Hepatocyte (in vitro differentiated cells): ENCODE measurements around the gene C11orf91. TPM values are rescaled to one million over a fixed set of nuclear protein-coding genes. Genes with fewer than 3 reads are reported as not detected.

Experiments used
- DNase-seq: peaks from one replicate; pipeline ENCODE4 v3.0.0-alpha.2; 2016; ENCODE audit warnings: low spot score
- H2AFZ ChIP-seq: fragments of 200-600 bp; sonication (generic); 2 replicates; pipeline ENCODE4 v1.6.0; 2016; ENCODE audit warnings: antibody characterized with exemption, mild to moderate bottlenecking
- H3K27ac ChIP-seq: fragments of 200-600 bp; sonication (generic); 2 replicates; pipeline ENCODE4 v1.5.1; 2016; ENCODE audit warnings: mild to moderate bottlenecking
- H3K27me3 ChIP-seq: fragments of 200-600 bp; sonication (generic); 2 replicates; pipeline ENCODE4 v1.6.1; 2016
- H3K36me3 ChIP-seq: fragments of 200-600 bp; sonication (generic); replicated peaks from 2 replicates; pipeline ENCODE4 v1.5.1; 2016; ENCODE audit warnings: low read depth; ENCODE audit not compliant: insufficient read depth
- H3K4me1 ChIP-seq: fragments of 200-600 bp; sonication (generic); 2 replicates; pipeline ENCODE4 v1.5.1; 2016; ENCODE audit warnings: mild to moderate bottlenecking, moderate library complexity; ENCODE audit not compliant: insufficient read depth
- H3K4me2 ChIP-seq: fragments of 200-600 bp; sonication (generic); 2 replicates; pipeline ENCODE4 v1.6.0; 2016
- H3K4me3 ChIP-seq: fragments of 200-600 bp; sonication (generic); 2 replicates; pipeline ENCODE4 v1.5.1; 2016; ENCODE audit warnings: mild to moderate bottlenecking
- H3K79me2 ChIP-seq: fragments of 200-600 bp; sonication (generic); 2 replicates; pipeline ENCODE4 v1.6.0; 2017; ENCODE audit warnings: mild to moderate bottlenecking
- H3K9me2 ChIP-seq: fragments of 200-600 bp; sonication (generic); replicated peaks from 2 replicates; pipeline ENCODE4 v1.6.0; 2017; ENCODE audit warnings: mild to moderate bottlenecking; ENCODE audit not compliant: insufficient read depth
- H3K9me3 ChIP-seq: fragments of 200-600 bp; sonication (generic); 2 replicates; pipeline ENCODE4 v1.5.1; 2016; ENCODE audit warnings: low read depth, mild to moderate bottlenecking
- H4K20me1 ChIP-seq: fragments of 200-600 bp; sonication (generic); 2 replicates; pipeline ENCODE4 v1.6.0; 2016; ENCODE audit warnings: mild to moderate bottlenecking; ENCODE audit not compliant: insufficient read depth, poor library complexity, severe bottlenecking
- EZH2 ChIP-seq: fragments of 200-600 bp; sonication (generic); IDR thresholded peaks from 2 replicates; pipeline ENCODE4 v1.6.1; 2016; ENCODE audit warnings: antibody characterized with exemption, mild to moderate bottlenecking, borderline replicate concordance
- EZH2phosphoT487 ChIP-seq: fragments of 200-600 bp; sonication (generic); IDR thresholded peaks from one replicate; pipeline ENCODE4 v1.6.1; 2018; ENCODE audit warnings: antibody characterized with exemption, mild to moderate bottlenecking, low read depth, moderate library complexity; ENCODE audit not compliant: unreplicated experiment, severe bottlenecking
- WGBS: methylation state at CpG from one replicate; pipeline ENCODE4 v1.1.6; 2016; ENCODE audit warnings: low lambda C conversion rate; ENCODE audit errors: missing lambda C conversion rate; 5-methylcytosine and 5-hydroxymethylcytosine counted together
- polyA plus RNA-seq: library from polyadenylated mRNA; unstranded; fragments of >200 nt; fragmentation: Nextera tagmentation; extraction: Ambion mirVana; gene quantifications from 2 replicates; pipeline ENCODE4 v1.2.1, GENCODE V29; 2016
- total RNA-seq: library from RNA; depleted of rRNA; stranded (reverse); fragments of >200 nt; gene quantifications from 2 replicates; pipeline ENCODE4 v1.2.3, GENCODE V29; 2014
- TF ChIP-seq, protein P1 (sequence below): fragments of 200-600 bp; sonication (generic); IDR thresholded peaks from 2 replicates; pipeline ENCODE4 v1.5.1; 2016; ENCODE audit warnings: antibody characterized with exemption, mild to moderate bottlenecking; ENCODE audit not compliant: poor library complexity

The C11orf91 gene
- total and polyA plus RNA-seq, 2 experiments from 2014 or later, result not detected

DNA sequence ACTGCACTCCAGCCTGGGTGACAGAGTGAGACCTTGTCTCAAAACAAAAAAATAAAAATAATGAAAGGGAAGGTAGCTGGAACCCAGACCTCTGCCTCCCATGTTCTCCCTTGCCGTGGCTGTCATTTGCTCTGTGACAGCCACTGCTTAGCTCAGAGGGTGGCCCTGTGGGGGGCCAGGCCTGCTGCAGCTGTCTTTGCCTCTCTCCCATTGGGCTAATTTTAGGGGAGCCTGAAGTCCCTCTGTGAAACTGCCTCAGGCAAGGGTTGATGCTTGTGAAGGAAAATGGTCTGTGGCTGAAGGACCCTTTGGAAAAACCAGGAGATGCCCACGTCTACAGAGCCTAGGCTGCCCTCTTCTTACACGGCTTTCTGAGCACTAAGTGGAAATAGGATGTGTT lies 42.9 kb downstream of the C11orf91 start:
- Histone ChIP-seq H2AFZ (no peak overlapping the region), H3K79me2 (no peaks in the 10 kb centered on the region), H3K36me3 (no peaks in the 10 kb centered on the region), H3K27ac (no peak overlapping the region), H3K4me3 (no peak overlapping the region), H3K4me1 (no peaks in the 10 kb centered on the region), H3K4me2 (no peak overlapping the region), H4K20me1 (no peaks in the 10 kb centered on the region), H3K9me2 (no peaks in the 10 kb centered on the region), H3K9me3 (no peaks in the 10 kb centered on the region), H3K27me3 (no peaks in the 10 kb centered on the region)
- 91% methylated on average over 3 of the region's 3 CpGs for whole genome bisulfite sequencing
- TF ChIP-seq, protein P1, sequence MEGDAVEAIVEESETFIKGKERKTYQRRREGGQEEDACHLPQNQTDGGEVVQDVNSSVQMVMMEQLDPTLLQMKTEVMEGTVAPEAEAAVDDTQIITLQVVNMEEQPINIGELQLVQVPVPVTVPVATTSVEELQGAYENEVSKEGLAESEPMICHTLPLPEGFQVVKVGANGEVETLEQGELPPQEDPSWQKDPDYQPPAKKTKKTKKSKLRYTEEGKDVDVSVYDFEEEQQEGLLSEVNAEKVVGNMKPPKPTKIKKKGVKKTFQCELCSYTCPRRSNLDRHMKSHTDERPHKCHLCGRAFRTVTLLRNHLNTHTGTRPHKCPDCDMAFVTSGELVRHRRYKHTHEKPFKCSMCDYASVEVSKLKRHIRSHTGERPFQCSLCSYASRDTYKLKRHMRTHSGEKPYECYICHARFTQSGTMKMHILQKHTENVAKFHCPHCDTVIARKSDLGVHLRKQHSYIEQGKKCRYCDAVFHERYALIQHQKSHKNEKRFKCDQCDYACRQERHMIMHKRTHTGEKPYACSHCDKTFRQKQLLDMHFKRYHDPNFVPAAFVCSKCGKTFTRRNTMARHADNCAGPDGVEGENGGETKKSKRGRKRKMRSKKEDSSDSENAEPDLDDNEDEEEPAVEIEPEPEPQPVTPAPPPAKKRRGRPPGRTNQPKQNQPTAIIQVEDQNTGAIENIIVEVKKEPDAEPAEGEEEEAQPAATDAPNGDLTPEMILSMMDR, result no peak
- TF ChIP-seq EZH2 (no peak), EZH2phosphoT487 (no peak)
- DNase-seq, result no peak

DNA sequence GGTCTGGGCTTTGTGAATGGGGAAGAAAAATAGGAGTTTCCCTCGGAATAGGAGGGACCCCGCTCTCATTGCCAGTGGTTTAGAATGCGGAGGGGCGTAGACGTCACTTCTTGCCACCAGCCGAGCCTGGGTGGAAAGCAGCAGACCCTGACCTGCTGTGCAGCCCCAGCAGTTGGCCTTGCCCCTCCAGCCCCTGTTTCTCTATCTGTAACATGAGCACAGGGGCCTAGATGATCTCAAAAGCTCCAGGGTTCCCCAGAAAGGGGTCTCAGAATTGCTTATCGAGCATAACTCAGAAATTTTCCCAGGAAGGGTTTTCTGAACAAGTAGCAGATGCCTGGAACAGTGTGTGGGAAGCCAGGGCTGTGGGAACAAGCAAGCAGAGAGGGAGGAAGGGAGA lies 43.9 kb downstream of the C11orf91 start:
- 90% methylated on average over 7 of the region's 7 CpGs for WGBS
- no peaks in the 10 kb centered on the region for H3K36me3 ChIP-seq
- H2AFZ ChIP-seq, result no peak overlapping the region
- no peaks in the 10 kb centered on the region for H3K9me2 ChIP-seq
- H3K79me2 ChIP-seq, result no peaks in the 10 kb centered on the region
- H3K9me3 ChIP-seq, result no peaks in the 10 kb centered on the region
- TF ChIP-seq, protein P1, result no peak
- no peak for TF ChIP-seq EZH2
- no peak for TF ChIP-seq EZH2phosphoT487
- no peak overlapping the region for H3K4me2 ChIP-seq
- no peak overlapping the region for H3K4me3 ChIP-seq
- H3K27me3 ChIP-seq, result no peaks in the 10 kb centered on the region
- DNase-seq, result no peak
- no peaks in the 10 kb centered on the region for H3K4me1 ChIP-seq
- no peak overlapping the region for H3K27ac ChIP-seq
- H4K20me1 ChIP-seq, result no peaks in the 10 kb centered on the region

DNA sequence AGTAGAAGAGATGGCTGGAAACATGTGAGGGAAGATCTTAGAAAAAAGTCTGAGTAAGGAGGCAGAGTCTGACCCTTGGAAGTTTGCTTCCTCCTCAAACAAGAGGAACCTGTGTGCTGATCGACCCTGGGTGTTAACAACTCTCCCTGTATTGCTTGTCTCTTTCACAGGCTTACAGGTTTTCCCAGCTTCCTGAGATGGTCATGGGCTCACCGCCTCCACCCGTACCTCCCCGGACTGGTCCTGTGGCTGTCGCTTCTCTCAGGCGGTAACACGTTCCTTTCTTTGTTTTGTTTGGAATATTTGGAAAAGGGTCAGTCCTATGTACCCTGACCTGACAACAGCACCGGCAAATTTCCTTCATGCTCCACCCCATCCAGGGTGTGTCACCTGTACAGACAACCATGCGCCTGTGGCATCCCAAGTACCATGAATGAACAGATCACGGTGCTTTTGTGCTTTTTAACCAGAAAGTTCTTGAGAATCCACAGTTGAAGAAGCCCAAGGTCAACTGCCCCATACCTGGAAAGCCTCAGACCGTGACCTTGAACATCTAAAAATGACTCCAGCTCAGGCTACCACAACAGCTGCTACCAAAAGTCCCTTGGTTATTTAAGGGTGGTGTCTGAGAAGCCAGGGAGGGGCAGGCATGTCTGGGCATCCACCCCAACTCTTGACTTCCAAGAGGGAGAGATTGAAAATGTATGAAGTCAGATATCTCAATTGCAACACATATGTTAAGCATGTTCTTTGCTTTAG lies 44.6 kb downstream of the C11orf91 start:
- H3K27me3 ChIP-seq, result no peaks in the 10 kb centered on the region
- H3K36me3 ChIP-seq, result no peaks in the 10 kb centered on the region
- H3K4me3 ChIP-seq, result no peak overlapping the region
- 94% methylated on average over 11 of the region's 11 CpGs for WGBS
- H3K79me2 ChIP-seq, result no peaks in the 10 kb centered on the region
- H3K9me3 ChIP-seq, result no peaks in the 10 kb centered on the region
- no peak overlapping the region for H3K27ac ChIP-seq
- no peak overlapping the region for H3K4me2 ChIP-seq
- no peak overlapping the region for H2AFZ ChIP-seq
- DNase-seq, result no peak
- H3K9me2 ChIP-seq, result no peaks in the 10 kb centered on the region
- TF ChIP-seq EZH2phosphoT487 (no peak), EZH2 (no peak)
- TF ChIP-seq, protein P1, result no peak
- no peaks in the 10 kb centered on the region for H3K4me1 ChIP-seq
- no peaks in the 10 kb centered on the region for H4K20me1 ChIP-seq
